C4-2B (cell line): Measurements from ENCODE around the gene NACC2.

Source experiments
- ZFX ChIP-seq: fragments of 450-650 bp; IDR thresholded peaks from 2 replicates; pipeline ENCODE4 v1.6.1; 2017
- TF ChIP-seq, protein P1 (sequence below): fragments of 450-650 bp; conservative IDR thresholded peaks from 2 replicates; pipeline ENCODE4 v1.5.1; 2017; ENCODE audit warnings: mild to moderate bottlenecking

- TF ChIP-seq, protein P1, sequence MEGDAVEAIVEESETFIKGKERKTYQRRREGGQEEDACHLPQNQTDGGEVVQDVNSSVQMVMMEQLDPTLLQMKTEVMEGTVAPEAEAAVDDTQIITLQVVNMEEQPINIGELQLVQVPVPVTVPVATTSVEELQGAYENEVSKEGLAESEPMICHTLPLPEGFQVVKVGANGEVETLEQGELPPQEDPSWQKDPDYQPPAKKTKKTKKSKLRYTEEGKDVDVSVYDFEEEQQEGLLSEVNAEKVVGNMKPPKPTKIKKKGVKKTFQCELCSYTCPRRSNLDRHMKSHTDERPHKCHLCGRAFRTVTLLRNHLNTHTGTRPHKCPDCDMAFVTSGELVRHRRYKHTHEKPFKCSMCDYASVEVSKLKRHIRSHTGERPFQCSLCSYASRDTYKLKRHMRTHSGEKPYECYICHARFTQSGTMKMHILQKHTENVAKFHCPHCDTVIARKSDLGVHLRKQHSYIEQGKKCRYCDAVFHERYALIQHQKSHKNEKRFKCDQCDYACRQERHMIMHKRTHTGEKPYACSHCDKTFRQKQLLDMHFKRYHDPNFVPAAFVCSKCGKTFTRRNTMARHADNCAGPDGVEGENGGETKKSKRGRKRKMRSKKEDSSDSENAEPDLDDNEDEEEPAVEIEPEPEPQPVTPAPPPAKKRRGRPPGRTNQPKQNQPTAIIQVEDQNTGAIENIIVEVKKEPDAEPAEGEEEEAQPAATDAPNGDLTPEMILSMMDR, result no peak
- TF ChIP-seq ZFX, result no peak
Measured at GRCh38 chr9:136137321-136138265, 42.5 kb upstream of the NACC2 start.
